HG03565 (cell line): ENCODE data around the gene NRAP.

Experiments used
- ATAC-seq: cut with Tn5 transposase; IDR thresholded peaks from one replicate; pipeline ENCODE4 v1.9.1; 2021; ENCODE audit warnings: mild to moderate bottlenecking, moderate library complexity; ENCODE audit not compliant: unreplicated experiment

NRAP gene

GRCh38 chr10:113643183-113643582 lies 20.7 kb downstream of the NRAP start:
- no peak for ATAC-seq

GRCh38 chr10:113641702-113642101 lies 22.1 kb downstream of the NRAP start:
- ATAC-seq, result no peak

GRCh38 chr10:113639966-113640365 lies 23.9 kb downstream of the NRAP start:
- no peak for ATAC-seq

GRCh38 chr10:113631684-113632367 lies 32.0 kb downstream of the NRAP start:
- no peak for ATAC-seq

- no peak for ATAC-seq
Observed at GRCh38 chr10:113630929-113631533, 32.8 kb downstream of the NRAP start.

- ATAC-seq, result no peak
Observed at GRCh38 chr10:113628607-113629153, 35.2 kb downstream of the NRAP start.

GRCh38 chr10:113627836-113628235 lies 36.0 kb downstream of the NRAP start:
- no peak for ATAC-seq

GRCh38 chr10:113626809-113627355 lies 37.0 kb downstream of the NRAP start:
- ATAC-seq, result no peak

GRCh38 chr10:113625461-113626186 lies 38.2 kb downstream of the NRAP start:
- no peak for ATAC-seq

- no peak for ATAC-seq
Observed at GRCh38 chr10:113622831-113623230, 41.0 kb downstream of the NRAP start.

- ATAC-seq, result no peak
Observed at GRCh38 chr10:113621799-113622198, 42.0 kb downstream of the NRAP start.

GRCh38 chr10:113620936-113621335 lies 42.9 kb downstream of the NRAP start:
- ATAC-seq, result no peak

- ATAC-seq, result no peak
Observed at GRCh38 chr10:113620511-113620910, 43.3 kb downstream of the NRAP start.

- ATAC-seq, result no peak
Observed at GRCh38 chr10:113619401-113619800, 44.4 kb downstream of the NRAP start.

- no peak for ATAC-seq
Observed at GRCh38 chr10:113618338-113618737, 45.5 kb downstream of the NRAP start.

GRCh38 chr10:113617086-113617485 lies 46.8 kb downstream of the NRAP start:
- ATAC-seq, result no peak

- no peak for ATAC-seq
Observed at GRCh38 chr10:113616244-113617074, 47.4 kb downstream of the NRAP start.

- no peak for ATAC-seq
Observed at GRCh38 chr10:113613977-113614690, 49.7 kb downstream of the NRAP start.

- no peak for ATAC-seq
Observed at GRCh38 chr10:113613427-113613826, 50.4 kb downstream of the NRAP start.

GRCh38 chr10:113612154-113612553 lies 51.7 kb downstream of the NRAP start:
- ATAC-seq, result no peak
